ENCODE results near the gene TMEM150A. TPM values are rescaled to one million over a fixed set of nuclear protein-coding genes. Genes with fewer than 3 reads are reported as not detected.

Gene TMEM150A
- total and polyA plus RNA-seq, 2 of the 13 experiments (the other 11 are each of a cell fraction or from before 2014, with no cell fraction given), result 30.1 to 70.4 TPM

GRCh38 chr2:85595301-85596025, 7.0 kb downstream of the TMEM150A start, which contains the start of gene RNF181 (continued):
- peak; percentile 39; the same call in 1 of the 2 replicates for TF ChIP-seq ZNF503 (CRISPR knock-in tag; IDR thresholded peaks at IDR 0.05)
- peak; percentile 75 for TF ChIP-seq DR1 (CRISPR knock-in tag; IDR thresholded peaks at IDR 0.05)
- peak; percentile 78; the same call in 1 of the 2 replicates for TF ChIP-seq ZBTB8A (CRISPR knock-in tag; IDR thresholded peaks at IDR 0.05; ENCODE audit: borderline replicate concordance, low read depth)
- no peak for TF ChIP-seq POLR2AphosphoS2 (IDR thresholded peaks at IDR 0.05; ENCODE audit: low read depth, low read length)
- TF ChIP-seq ZSCAN25 (CRISPR knock-in tag; IDR thresholded peaks at IDR 0.05), result peak; percentile 74; the same call in 1 of the 2 replicates
- TF ChIP-seq TBX2 (CRISPR knock-in tag; IDR thresholded peaks at IDR 0.05; ENCODE audit: borderline replicate concordance), result peak; percentile 83
- peak; percentile 23; the same call in 1 of the 2 replicates for TF ChIP-seq RBAK (CRISPR knock-in tag; IDR thresholded peaks at IDR 0.05)
- 0 out of 2 replicates have a peak, but pooled peaks have one; percentile 22 for TF ChIP-seq PPARG (CRISPR knock-in tag; conservative IDR thresholded peaks at IDR 0.05)
- TF ChIP-seq ARNTL (CRISPR knock-in tag; IDR thresholded peaks at IDR 0.05), result no peak
- TF ChIP-seq TOE1 (CRISPR knock-in tag; IDR thresholded peaks at IDR 0.05), result peak; percentile 34; the same call in 1 of the 2 replicates
- no peak for TF ChIP-seq GZF1 (CRISPR knock-in tag; IDR thresholded peaks at IDR 0.05)
- TF ChIP-seq ZFP41 (CRISPR knock-in tag; IDR thresholded peaks at IDR 0.05; ENCODE audit: borderline replicate concordance), result peak; percentile 20; the same call in 1 of the 2 replicates
- TF ChIP-seq ZNF264 (CRISPR knock-in tag; IDR thresholded peaks at IDR 0.05), result peak; percentile 50; the same call in 1 of the 2 replicates
- TF ChIP-seq TFDP1 (CRISPR knock-in tag; IDR thresholded peaks at IDR 0.05; ENCODE audit: borderline replicate concordance), result peak; percentile 46
- no peak; the same call in 1 of the 2 replicates for TF ChIP-seq ZNF572 (CRISPR knock-in tag; IDR thresholded peaks at IDR 0.05)
- TF ChIP-seq CEBPZ (IDR thresholded peaks at IDR 0.05; ENCODE audit: low read length), result no peak
- 0 out of 2 replicates have a peak, but pooled peaks have one; percentile 22 for TF ChIP-seq ZNF839 (CRISPR knock-in tag; IDR thresholded peaks at IDR 0.05; ENCODE audit: borderline replicate concordance)
- TF ChIP-seq DZIP1 (CRISPR knock-in tag; IDR thresholded peaks at IDR 0.05), result peak; percentile 78; the same call in 1 of the 2 replicates
- peak; percentile 83; the same call in 1 of the 2 replicates for TF ChIP-seq EED (CRISPR knock-in tag; IDR thresholded peaks at IDR 0.05)
- TF ChIP-seq ZNF781 (CRISPR knock-in tag; IDR thresholded peaks at IDR 0.05; ENCODE audit: borderline replicate concordance, not compliant biosample characterization), result peak; percentile 91
